Measurements from ENCODE around the gene CFAP251. TPM values are rescaled to one million over a fixed set of nuclear protein-coding genes. Genes with fewer than 3 reads are reported as not detected.

Gene CFAP251
- total and polyA plus RNA-seq, 3 donors from 2014 or later: 29.0 to 56.1 (median 41.5) TPM

- DNase-seq: no peak
- H3K4me3 ChIP-seq: no peak overlapping the region
- H3K36me3 ChIP-seq (ENCODE audit: low read depth, missing control alignments): no peaks in the 10 kb centered on the region
- H3K27me3 ChIP-seq: no peaks in the 10 kb centered on the region
- 85 to 88% methylated on average over 6 of the region's 6 CpGs for WGBS, 2 donors
- TF ChIP-seq POLR2A (IDR thresholded peaks at IDR 0.05) (no peak), CTCF (IDR thresholded peaks at IDR 0.05) (no peak)
- H3K27ac ChIP-seq: no peak overlapping the region
- no peaks in the 10 kb centered on the region for H3K9me3 ChIP-seq
- intact Hi-C loops (cut with DNase I; ENCODE audit: low total_unique reads): no loop called here
- H3K4me1 ChIP-seq: peaks cover 5% of the 10 kb centered on the region
Measured at GRCh38 chr12:121975021-121975420, 56.6 kb downstream of the CFAP251 start.

- 91 to 96% methylated on average over 5 of the region's 5 CpGs for WGBS, 2 donors
- no peak overlapping the region for H3K27ac ChIP-seq
- no peak overlapping the region for H3K4me3 ChIP-seq
- TF ChIP-seq CTCF (IDR thresholded peaks at IDR 0.05): no peak
- TF ChIP-seq POLR2A (IDR thresholded peaks at IDR 0.05): no peak
- no peak for DNase-seq
- no peaks in the 10 kb centered on the region for H3K9me3 ChIP-seq
- no peaks in the 10 kb centered on the region for H3K36me3 ChIP-seq (ENCODE audit: low read depth, missing control alignments)
- intact Hi-C loops (cut with DNase I; ENCODE audit: low total_unique reads): no loop called here
- peaks cover 5% of the 10 kb centered on the region for H3K4me1 ChIP-seq
- no peaks in the 10 kb centered on the region for H3K27me3 ChIP-seq
Measured at GRCh38 chr12:121976950-121977349, 58.6 kb downstream of the CFAP251 start.

- intact Hi-C loops (cut with DNase I; ENCODE audit: low total_unique reads): no loop called here
- no peaks in the 10 kb centered on the region for H3K36me3 ChIP-seq (ENCODE audit: low read depth, missing control alignments)
- H3K27ac ChIP-seq: no peak overlapping the region
- TF ChIP-seq POLR2A (IDR thresholded peaks at IDR 0.05) (no peak), CTCF (IDR thresholded peaks at IDR 0.05) (no peak)
- no peak overlapping the region for H3K4me3 ChIP-seq
- no peaks in the 10 kb centered on the region for H3K27me3 ChIP-seq
- 78 to 81% methylated on average over 11 of the region's 11 CpGs for WGBS, 2 donors
- H3K4me1 ChIP-seq: no peaks in the 10 kb centered on the region
- no peak for DNase-seq
- H3K9me3 ChIP-seq: no peaks in the 10 kb centered on the region
Measured at GRCh38 chr12:121980191-121980891, 61.9 kb downstream of the CFAP251 start.

- Histone ChIP-seq H3K9me3 (no peaks in the 10 kb centered on the region), H3K27me3 (no peaks in the 10 kb centered on the region), H3K4me1 (no peaks in the 10 kb centered on the region), H3K4me3 (no peak overlapping the region), H3K36me3 (ENCODE audit: low read depth, missing control alignments) (no peaks in the 10 kb centered on the region), H3K27ac (no peak overlapping the region)
- 88 to 89% methylated on average over 11 to 14 of the region's 14 CpGs for WGBS, 2 donors
- intact Hi-C loops (cut with DNase I; ENCODE audit: low total_unique reads): no loop called here
- no peak for DNase-seq
- TF ChIP-seq POLR2A (IDR thresholded peaks at IDR 0.05): no peak
- TF ChIP-seq CTCF (IDR thresholded peaks at IDR 0.05): no peak
Measured at GRCh38 chr12:121980892-121981272, 62.5 kb downstream of the CFAP251 start.

GRCh38 chr12:121981456-121981855 lies 63.1 kb downstream of the CFAP251 start:
- H3K4me1 ChIP-seq: no peaks in the 10 kb centered on the region
- H3K36me3 ChIP-seq (ENCODE audit: low read depth, missing control alignments): no peaks in the 10 kb centered on the region
- 90 to 92% methylated on average over 8 of the region's 8 CpGs for WGBS, 2 donors
- no peaks in the 10 kb centered on the region for H3K27me3 ChIP-seq
- intact Hi-C loops (cut with DNase I; ENCODE audit: low total_unique reads): no loop called here
- H3K27ac ChIP-seq: no peak overlapping the region
- H3K9me3 ChIP-seq: no peaks in the 10 kb centered on the region
- no peak for TF ChIP-seq CTCF (IDR thresholded peaks at IDR 0.05)
- TF ChIP-seq POLR2A (IDR thresholded peaks at IDR 0.05): no peak
- H3K4me3 ChIP-seq: no peak overlapping the region
- no peak for DNase-seq
